ENCODE data around the gene USP11. TPM values are rescaled to one million over a fixed set of nuclear protein-coding genes. Genes with fewer than 3 reads are reported as not detected.
"Not testable (repeated sequence)": the region's sequence is repeated elsewhere in the genome, so short reads cannot be mapped to it uniquely, and the experiment has no call there.

USP11 gene
- total RNA-seq, 3 donors from 2014 or later = 23.9 to 51.6 (median 27.7) TPM

DNA sequence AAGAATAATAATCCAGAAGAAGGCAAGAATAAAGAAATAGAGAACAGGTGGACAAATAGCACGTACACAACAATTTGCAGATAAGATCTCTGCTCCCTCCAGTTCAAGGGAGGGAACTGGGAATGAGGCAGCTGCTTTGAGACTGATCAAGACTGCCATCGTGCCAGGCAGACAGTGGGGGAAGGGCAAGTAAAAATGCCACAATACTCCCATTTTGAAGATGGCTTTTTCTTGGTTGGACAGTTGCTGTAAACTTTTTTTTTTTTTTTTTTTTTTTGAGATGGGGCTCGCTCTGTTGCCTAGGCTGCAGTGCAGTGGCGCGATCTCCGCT is 17.2 kb downstream of the USP11 start:
- ATAC-seq (no peak), DNase-seq (no peak)
- no peaks in the 10 kb centered on the region for H3K4me1 ChIP-seq (ENCODE audit: low read depth)
- H3K36me3 ChIP-seq (ENCODE audit: low read depth) = no peaks in the 10 kb centered on the region
- H3K4me3 ChIP-seq = no peak overlapping the region
- intact Hi-C loops (cut with DNase I, micrococcal nuclease) = no loop called here
- TF ChIP-seq, protein P1, sequence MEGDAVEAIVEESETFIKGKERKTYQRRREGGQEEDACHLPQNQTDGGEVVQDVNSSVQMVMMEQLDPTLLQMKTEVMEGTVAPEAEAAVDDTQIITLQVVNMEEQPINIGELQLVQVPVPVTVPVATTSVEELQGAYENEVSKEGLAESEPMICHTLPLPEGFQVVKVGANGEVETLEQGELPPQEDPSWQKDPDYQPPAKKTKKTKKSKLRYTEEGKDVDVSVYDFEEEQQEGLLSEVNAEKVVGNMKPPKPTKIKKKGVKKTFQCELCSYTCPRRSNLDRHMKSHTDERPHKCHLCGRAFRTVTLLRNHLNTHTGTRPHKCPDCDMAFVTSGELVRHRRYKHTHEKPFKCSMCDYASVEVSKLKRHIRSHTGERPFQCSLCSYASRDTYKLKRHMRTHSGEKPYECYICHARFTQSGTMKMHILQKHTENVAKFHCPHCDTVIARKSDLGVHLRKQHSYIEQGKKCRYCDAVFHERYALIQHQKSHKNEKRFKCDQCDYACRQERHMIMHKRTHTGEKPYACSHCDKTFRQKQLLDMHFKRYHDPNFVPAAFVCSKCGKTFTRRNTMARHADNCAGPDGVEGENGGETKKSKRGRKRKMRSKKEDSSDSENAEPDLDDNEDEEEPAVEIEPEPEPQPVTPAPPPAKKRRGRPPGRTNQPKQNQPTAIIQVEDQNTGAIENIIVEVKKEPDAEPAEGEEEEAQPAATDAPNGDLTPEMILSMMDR (IDR thresholded peaks at IDR 0.05) = no peak
- H3K9me3 ChIP-seq = no peaks in the 10 kb centered on the region

DNA sequence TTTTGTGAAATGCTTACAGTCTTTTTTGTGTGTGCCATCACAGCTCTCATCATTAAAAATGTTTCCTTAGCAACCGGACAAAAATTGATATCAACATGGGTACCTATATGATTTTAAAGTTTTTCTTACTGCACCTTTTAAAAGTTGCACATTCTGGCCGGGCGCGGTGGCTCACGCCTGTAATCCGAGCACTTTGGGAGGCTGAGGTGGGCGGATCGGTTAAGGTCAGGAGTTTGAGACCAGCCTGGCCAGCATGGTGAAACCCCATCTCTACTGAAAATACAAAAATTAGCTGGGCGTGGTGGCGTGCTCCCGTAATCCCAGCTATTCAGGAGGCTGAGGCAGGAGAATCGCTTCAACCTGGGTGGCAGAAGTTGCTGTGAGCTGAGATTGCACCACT is 24.8 kb downstream of the USP11 start:
- H3K4me3 ChIP-seq; H3K9me3 ChIP-seq; H3K36me3 ChIP-seq (ENCODE audit: low read depth); intact Hi-C loops (cut with DNase I, micrococcal nuclease); ATAC-seq; H3K4me1 ChIP-seq (ENCODE audit: low read depth); DNase-seq: not testable (repeated sequence)

DNA sequence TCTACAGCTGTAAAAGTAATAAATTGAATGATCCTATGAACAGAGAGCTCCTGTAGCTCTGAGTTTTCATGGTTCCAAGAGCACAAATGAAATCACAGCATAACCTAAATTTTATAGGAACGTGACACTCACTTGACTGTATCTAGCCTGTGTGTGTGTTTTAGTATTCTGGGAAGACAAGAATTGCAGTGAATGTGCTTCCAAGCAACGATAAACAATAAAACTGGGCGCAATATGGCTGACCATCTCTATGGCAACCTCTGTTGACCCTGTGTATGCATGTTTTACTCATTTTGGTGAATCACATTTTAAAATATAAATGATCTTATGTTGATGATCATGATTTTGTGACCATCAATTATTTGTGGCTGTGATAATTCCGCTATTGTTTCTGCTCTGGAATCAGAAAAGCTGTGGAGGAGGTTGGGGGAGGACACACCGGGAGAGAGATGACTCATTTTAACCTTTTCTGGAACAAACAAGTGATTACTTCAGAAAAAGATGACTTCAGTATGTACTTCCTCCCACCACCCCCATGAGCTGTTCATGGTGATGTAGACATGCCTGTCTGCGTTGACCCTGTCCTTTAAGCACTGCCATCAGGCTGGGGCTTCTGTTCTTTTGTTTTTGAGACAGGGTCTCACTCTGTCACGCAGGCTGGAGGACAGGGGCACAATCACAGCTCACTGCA is 31.8 kb downstream of the USP11 start:
- Histone ChIP-seq H3K36me3 (ENCODE audit: low read depth) (no peaks in the 10 kb centered on the region), H3K4me3 (no peak overlapping the region), H3K4me1 (ENCODE audit: low read depth) (no peaks in the 10 kb centered on the region), H3K9me3 (no peaks in the 10 kb centered on the region)
- ATAC-seq = no peak
- intact Hi-C loops (cut with DNase I, micrococcal nuclease) = no loop called here
- TF ChIP-seq, protein P1 (IDR thresholded peaks at IDR 0.05) = no peak
- DNase-seq = no peak

DNA sequence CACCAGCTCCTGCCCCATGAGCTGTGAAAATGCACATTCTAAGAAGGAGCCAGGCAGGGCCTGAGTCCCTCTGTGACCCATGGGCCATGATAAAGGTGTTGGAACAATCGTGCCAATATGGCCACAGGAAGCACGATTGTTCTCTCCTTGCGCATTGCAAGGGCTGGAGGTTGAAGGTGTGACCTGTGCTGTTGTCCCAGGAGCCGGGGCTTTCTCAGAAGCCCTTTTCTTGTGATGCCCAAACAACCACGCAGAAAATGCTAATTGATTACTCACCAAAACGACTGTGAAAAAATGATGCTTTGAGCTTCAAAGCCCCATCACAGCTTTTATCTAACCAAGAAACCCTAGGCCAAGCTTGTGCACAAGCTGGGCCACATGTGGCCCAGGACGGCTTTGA is 33.8 kb downstream of the USP11 start:
- ATAC-seq (no peak), DNase-seq (no peak)
- Histone ChIP-seq H3K9me3 (no peaks in the 10 kb centered on the region), H3K4me1 (ENCODE audit: low read depth) (no peaks in the 10 kb centered on the region), H3K36me3 (ENCODE audit: low read depth) (no peaks in the 10 kb centered on the region), H3K4me3 (no peak overlapping the region)
- intact Hi-C loops (cut with DNase I, micrococcal nuclease) = no loop called here
- TF ChIP-seq, protein P1 (IDR thresholded peaks at IDR 0.05) = no peak

DNA sequence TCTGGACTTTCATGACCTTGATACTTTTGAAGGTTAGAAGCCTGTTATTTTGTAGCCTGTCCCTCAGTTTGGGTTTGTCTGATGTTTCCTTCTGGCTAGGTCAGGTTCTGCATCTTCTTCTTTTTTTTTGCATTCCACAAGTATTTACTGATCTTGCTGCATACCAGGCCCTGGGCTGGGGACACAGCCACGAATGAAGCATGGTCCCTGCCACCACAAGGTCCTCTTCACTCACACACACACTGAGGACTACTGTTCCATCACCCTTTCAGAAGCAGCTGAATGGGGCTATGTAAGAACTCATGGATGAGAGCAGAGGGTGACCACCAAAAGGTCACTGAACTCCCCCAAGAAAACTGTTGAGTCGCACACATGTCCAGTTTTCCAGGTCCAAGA is 39.2 kb downstream of the USP11 start:
- ATAC-seq = no peak
- no peaks in the 10 kb centered on the region for H3K36me3 ChIP-seq (ENCODE audit: low read depth)
- intact Hi-C loops (cut with DNase I, micrococcal nuclease) = no loop called here
- no peaks in the 10 kb centered on the region for H3K9me3 ChIP-seq
- TF ChIP-seq, protein P1 (IDR thresholded peaks at IDR 0.05) = no peak
- H3K4me3 ChIP-seq = no peak overlapping the region
- no peak for DNase-seq
- no peaks in the 10 kb centered on the region for H3K4me1 ChIP-seq (ENCODE audit: low read depth)

DNA sequence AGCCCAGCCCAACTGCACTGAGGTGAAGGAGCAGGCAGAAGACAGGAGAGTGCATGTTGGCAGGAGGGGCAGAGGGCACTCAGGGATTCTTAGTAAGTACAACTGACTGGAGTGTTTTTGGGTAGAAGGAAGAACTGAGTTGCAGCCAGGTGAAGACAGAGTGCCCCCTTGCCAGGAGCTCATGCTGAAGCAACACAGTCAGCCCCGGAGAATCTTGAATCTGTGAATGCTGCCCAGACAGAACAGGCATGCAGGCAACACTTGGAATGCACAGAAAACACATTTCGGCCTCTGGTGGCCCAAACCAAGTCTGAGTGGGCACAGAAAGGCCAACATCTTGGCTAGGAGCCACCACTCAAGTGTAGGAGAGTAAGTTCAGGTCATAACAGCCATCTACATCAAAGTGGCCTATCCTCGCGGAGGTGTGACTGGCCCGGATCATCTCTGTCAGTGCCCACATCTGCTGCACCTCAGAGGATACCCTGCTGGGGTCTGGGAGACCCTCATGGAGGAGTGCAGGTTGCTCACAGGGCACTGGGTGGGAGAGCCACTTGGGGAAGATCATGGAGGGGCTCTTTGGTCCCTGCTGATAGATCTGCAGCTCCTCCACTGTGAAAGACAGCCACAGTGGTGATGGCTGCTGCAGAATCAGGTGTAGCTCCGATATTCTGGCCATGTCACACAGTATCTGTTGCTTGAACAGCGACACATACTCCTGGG is 40.4 kb downstream of the USP11 start:
- ATAC-seq = no peak

More for the DNA sequence above, 40.4 kb downstream of the USP11 start:
- H3K4me1 ChIP-seq (ENCODE audit: low read depth) = no peaks in the 10 kb centered on the region
- H3K9me3 ChIP-seq = no peaks in the 10 kb centered on the region
- no peak for DNase-seq
- no peaks in the 10 kb centered on the region for H3K36me3 ChIP-seq (ENCODE audit: low read depth)
- H3K4me3 ChIP-seq = no peak overlapping the region
- intact Hi-C loops (cut with DNase I, micrococcal nuclease) = no loop called here
- TF ChIP-seq, protein P1 (IDR thresholded peaks at IDR 0.05) = no peak

Data from mucosa of descending colon (tissue), 3 donors.